ENCODE results near the gene GDI1. TPM values are rescaled to one million over a fixed set of nuclear protein-coding genes. Genes with fewer than 3 reads are reported as not detected.
A peak's percentile ranks its signal among the peaks of the same experiment; 100 is the strongest.

Gene GDI1
- total and polyA plus RNA-seq, 2 of the 4 experiments (the other 2 are of a cell fraction), result 113 to 291 TPM

GRCh38 chrX:154426916-154427770, 9.8 kb upstream of the GDI1 start:
- H4K91ac ChIP-seq (ENCODE audit: insufficient read depth, low read depth, low read length), result no peak overlapping the region
- dilution Hi-C loops (cut with HindIII; ENCODE audit: low sequenced_read_pairs, unreplicated experiment) (no loop called here), in situ Hi-C loops (cut with MboI; ENCODE audit: low sequenced_read_pairs) (no loop called here), intact Hi-C loops (cut with micrococcal nuclease) (no loop called here)
- no peaks in the 10 kb centered on the region for H3K27me3 ChIP-seq (ENCODE audit: control insufficient read depth, insufficient read depth, low read length)
- no peak overlapping the region for H4K8ac ChIP-seq (ENCODE audit: low read depth in 2 of 2, low read length in 2 of 2)
- H2AK9ac ChIP-seq (replicated peaks; ENCODE audit: low read depth, low read length, poor library complexity), result peak overlapping the region; percentile 7
- peaks cover 7% of the 10 kb centered on the region for H4K20me1 ChIP-seq (ENCODE audit: insufficient read depth, low read length)
- no peak overlapping the region for H3K4me3 ChIP-seq (ENCODE audit: insufficient read depth, low read depth, low read length)
- H3K4me2 ChIP-seq (ENCODE audit: low read depth, low read length), result no peak overlapping the region
- H3K18ac ChIP-seq (ENCODE audit: low read depth, low read length), result no peak overlapping the region
- H2AK5ac ChIP-seq (ENCODE audit: low read depth, low read length), result no peak overlapping the region
- ChIA-PET CTCF (interaction anchor here (0.6 kb wide), 1 partner anchor 63 kb away, joined by 4 read pairs; the partner anchor contains the start of gene SLC10A3), POLR2A (ENCODE audit: unreplicated experiment) (interaction anchor here (0.6 kb wide), 1 partner anchor 452 kb away, joined by 11 read pairs; no protein-coding TSS in a partner anchor)
- no TSS peak for BruUV-seq (replicated peaks)
- H3K4ac ChIP-seq (ENCODE audit: low read depth, low read length), result no peak overlapping the region
- no peak overlapping the region for H2BK15ac ChIP-seq (ENCODE audit: low read depth, low read length)
- peaks cover 2% of the 10 kb centered on the region; the same call in 1 of the 2 replicates for H3K4me1 ChIP-seq (ENCODE audit: control insufficient read depth, insufficient read depth, low read length)
- TF ChIP-seq FOS (IDR thresholded peaks at IDR 0.05; ENCODE audit: low read depth, low read length), result no peak
- no peak for TF ChIP-seq USF2 (IDR thresholded peaks at IDR 0.05; ENCODE audit: low read depth, low read length)
- ATAC-seq (ENCODE audit: low read depth) (no peak), DNase-seq (no peak)
- no peak overlapping the region for H2BK5ac ChIP-seq (ENCODE audit: low read depth, low read length, poor library complexity, severe bottlenecking)
- H3K9me1 ChIP-seq (ENCODE audit: insufficient read depth, low read length), result peaks cover 3% of the 10 kb centered on the region; the same call in 1 of the 2 replicates
- no peak overlapping the region for H2BK20ac ChIP-seq (ENCODE audit: low read depth, low read length)
- H3K9me3 ChIP-seq (ENCODE audit: control insufficient read depth, insufficient read depth, low read length), result no peaks in the 10 kb centered on the region
- H2AFZ ChIP-seq (replicated peaks; ENCODE audit: low read length, poor library complexity), result no peak overlapping the region
- no peak overlapping the region for H3K27ac ChIP-seq (ENCODE audit: insufficient read depth, low read length)
- H2BK120ac ChIP-seq (ENCODE audit: low read depth, low read length), result no peak overlapping the region
- no peak overlapping the region for H3K56ac ChIP-seq (ENCODE audit: extremely low read depth, insufficient read depth, low read length)
- WGBS, 2 experiments (ENCODE audit: extremely low coverage in 2 of 2, insufficient read length in 1 of 2), result 67% methylated on average over 1 of the region's 13 CpGs; no CpG with 5 or more reads in 1 of the 2 experiments
- peaks cover 6% of the 10 kb centered on the region; the same call in 1 of the 2 replicates for H3K36me3 ChIP-seq (ENCODE audit: control insufficient read depth, insufficient read depth, low read length)
- H3K79me1 ChIP-seq (ENCODE audit: low read depth in 1 of 2, low read length in 2 of 2), result peaks cover 7 to 22% of the 10 kb centered on the region in 2 experiments
- no peak overlapping the region for H3K14ac ChIP-seq (replicated peaks; ENCODE audit: low read depth, low read length)
- H4K5ac ChIP-seq (ENCODE audit: low read depth, low read length), result no peak overlapping the region
- H3K23ac ChIP-seq (ENCODE audit: low read depth, low read length), result no peak overlapping the region
- H3K9ac ChIP-seq (ENCODE audit: low read depth, low read length), result no peak overlapping the region
